ENCODE measurements around the gene SAMHD1. TPM values are rescaled to one million over a fixed set of nuclear protein-coding genes. Genes with fewer than 3 reads are reported as not detected.

The SAMHD1 gene
- total and polyA plus RNA-seq, 2 experiments from 2014 or later, result 27.0 to 29.5 TPM

DNA sequence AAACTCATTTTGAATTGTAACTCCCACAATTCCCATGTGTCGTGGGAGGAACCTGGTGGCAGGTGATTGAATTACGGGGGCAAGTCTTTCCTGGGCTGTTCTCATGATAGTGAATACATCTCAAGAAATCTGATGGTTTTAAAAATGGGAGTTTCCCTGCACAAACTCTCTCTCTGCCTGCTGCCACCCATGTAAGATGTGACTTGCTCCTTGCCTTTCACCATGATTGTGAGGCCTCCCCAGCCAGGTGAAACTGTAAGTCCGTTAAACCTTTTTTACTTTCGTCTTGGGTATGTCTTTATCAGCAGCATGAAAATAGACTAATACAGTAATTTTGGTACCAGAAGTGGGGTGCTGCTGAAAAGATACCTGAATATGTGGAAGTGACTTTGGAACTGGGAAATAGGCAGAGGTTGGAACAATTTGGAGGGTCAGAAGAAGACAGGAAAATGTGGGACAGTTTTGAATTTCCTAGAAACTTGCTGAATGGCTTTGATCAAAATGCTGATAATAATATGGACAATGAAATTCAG lies 41.4 kb upstream of the SAMHD1 start:
- WGBS (ENCODE audit: low lambda C conversion rate, missing lambda C conversion rate), result over 99% methylated on average over 4 of the region's 4 CpGs
- Histone ChIP-seq H3K27me3 (no peaks in the 10 kb centered on the region), H4K20me1 (ENCODE audit: insufficient read depth, poor library complexity, severe bottlenecking) (no peaks in the 10 kb centered on the region)

DNA sequence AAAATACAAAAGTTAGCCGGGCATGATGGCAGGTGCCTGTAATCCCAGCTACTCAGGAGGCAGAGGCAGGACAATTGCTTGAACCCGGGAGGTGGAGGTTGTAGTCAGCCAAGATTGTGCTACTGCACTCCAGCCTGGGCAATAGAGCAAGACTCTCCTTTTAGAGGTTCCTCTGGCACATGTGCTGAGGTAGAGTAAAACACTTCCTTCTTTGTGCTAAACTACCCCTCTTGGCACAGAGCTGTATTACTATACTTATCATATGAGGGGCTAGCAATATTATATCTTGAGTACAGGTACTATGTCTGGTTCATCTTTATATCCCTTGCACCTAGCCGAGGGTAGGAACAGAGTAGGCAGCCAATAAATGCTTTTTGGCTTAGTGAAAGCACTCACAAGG lies 40.2 kb upstream of the SAMHD1 start:
- H3K27me3 ChIP-seq, result no peaks in the 10 kb centered on the region
- DNase-seq (ENCODE audit: low spot score), result no peak
- no peaks in the 10 kb centered on the region for H4K20me1 ChIP-seq (ENCODE audit: insufficient read depth, poor library complexity, severe bottlenecking)
- TF ChIP-seq EZH2 (IDR thresholded peaks at IDR 0.05; ENCODE audit: borderline replicate concordance) (no peak), EZH2phosphoT487 (IDR thresholded peaks at IDR 0.05; ENCODE audit: low read depth, severe bottlenecking, unreplicated experiment) (no peak)
- TF ChIP-seq, protein P1, sequence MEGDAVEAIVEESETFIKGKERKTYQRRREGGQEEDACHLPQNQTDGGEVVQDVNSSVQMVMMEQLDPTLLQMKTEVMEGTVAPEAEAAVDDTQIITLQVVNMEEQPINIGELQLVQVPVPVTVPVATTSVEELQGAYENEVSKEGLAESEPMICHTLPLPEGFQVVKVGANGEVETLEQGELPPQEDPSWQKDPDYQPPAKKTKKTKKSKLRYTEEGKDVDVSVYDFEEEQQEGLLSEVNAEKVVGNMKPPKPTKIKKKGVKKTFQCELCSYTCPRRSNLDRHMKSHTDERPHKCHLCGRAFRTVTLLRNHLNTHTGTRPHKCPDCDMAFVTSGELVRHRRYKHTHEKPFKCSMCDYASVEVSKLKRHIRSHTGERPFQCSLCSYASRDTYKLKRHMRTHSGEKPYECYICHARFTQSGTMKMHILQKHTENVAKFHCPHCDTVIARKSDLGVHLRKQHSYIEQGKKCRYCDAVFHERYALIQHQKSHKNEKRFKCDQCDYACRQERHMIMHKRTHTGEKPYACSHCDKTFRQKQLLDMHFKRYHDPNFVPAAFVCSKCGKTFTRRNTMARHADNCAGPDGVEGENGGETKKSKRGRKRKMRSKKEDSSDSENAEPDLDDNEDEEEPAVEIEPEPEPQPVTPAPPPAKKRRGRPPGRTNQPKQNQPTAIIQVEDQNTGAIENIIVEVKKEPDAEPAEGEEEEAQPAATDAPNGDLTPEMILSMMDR (IDR thresholded peaks at IDR 0.05; ENCODE audit: poor library complexity), result no peak
- H3K9me3 ChIP-seq (ENCODE audit: low read depth), result no peaks in the 10 kb centered on the region
- H3K79me2 ChIP-seq, result no peaks in the 10 kb centered on the region
- no peaks in the 10 kb centered on the region for H3K4me1 ChIP-seq (ENCODE audit: insufficient read depth)
- whole genome bisulfite sequencing (ENCODE audit: low lambda C conversion rate, missing lambda C conversion rate), result 94% methylated on average over 3 of the region's 3 CpGs
- no peaks in the 10 kb centered on the region for H3K9me2 ChIP-seq (replicated peaks; ENCODE audit: insufficient read depth)
- H3K36me3 ChIP-seq (replicated peaks; ENCODE audit: insufficient read depth, low read depth), result no peaks in the 10 kb centered on the region
- no peak overlapping the region for H3K27ac ChIP-seq
- no peak overlapping the region for H3K4me2 ChIP-seq
- no peak overlapping the region for H3K4me3 ChIP-seq
- no peak overlapping the region for H2AFZ ChIP-seq

More for the DNA sequence above, 41.4 kb upstream of the SAMHD1 start:
- H3K4me3 ChIP-seq, result no peak overlapping the region
- no peak for DNase-seq (ENCODE audit: low spot score)
- TF ChIP-seq EZH2 (IDR thresholded peaks at IDR 0.05; ENCODE audit: borderline replicate concordance) (no peak), EZH2phosphoT487 (IDR thresholded peaks at IDR 0.05; ENCODE audit: low read depth, severe bottlenecking, unreplicated experiment) (no peak)
- TF ChIP-seq, protein P1 (IDR thresholded peaks at IDR 0.05; ENCODE audit: poor library complexity), result no peak
- H3K4me1 ChIP-seq (ENCODE audit: insufficient read depth), result no peaks in the 10 kb centered on the region
- H3K9me3 ChIP-seq (ENCODE audit: low read depth), result no peaks in the 10 kb centered on the region
- no peak overlapping the region for H3K27ac ChIP-seq
- H3K36me3 ChIP-seq (replicated peaks; ENCODE audit: insufficient read depth, low read depth), result no peaks in the 10 kb centered on the region
- no peak overlapping the region for H3K4me2 ChIP-seq
- no peak overlapping the region for H2AFZ ChIP-seq
- H3K9me2 ChIP-seq (replicated peaks; ENCODE audit: insufficient read depth), result no peaks in the 10 kb centered on the region
- H3K79me2 ChIP-seq, result no peaks in the 10 kb centered on the region

DNA sequence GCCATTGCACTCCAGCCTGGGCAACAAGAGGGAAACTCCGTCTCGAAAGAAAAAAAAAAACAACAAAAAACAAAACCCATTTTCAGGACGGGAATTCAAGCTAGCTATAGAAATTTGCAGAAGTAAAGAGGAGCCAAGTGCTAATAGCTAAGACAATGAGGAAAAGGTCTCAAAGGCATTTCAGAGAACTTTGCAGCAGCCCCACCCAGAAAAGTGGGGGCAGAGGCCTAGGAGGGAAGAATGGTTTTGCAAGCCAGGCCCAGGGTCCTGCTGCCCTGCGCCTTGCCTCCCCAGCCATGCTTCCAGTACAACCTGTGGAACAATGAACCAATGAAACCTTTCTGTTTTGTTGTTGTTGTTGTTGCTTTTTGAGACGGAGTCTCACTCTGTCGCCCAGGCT lies 38.3 kb upstream of the SAMHD1 start:
- Histone ChIP-seq H3K36me3 (replicated peaks; ENCODE audit: insufficient read depth, low read depth) (no peaks in the 10 kb centered on the region), H4K20me1 (ENCODE audit: insufficient read depth, poor library complexity, severe bottlenecking) (no peaks in the 10 kb centered on the region), H3K4me2 (no peak overlapping the region), H3K9me3 (ENCODE audit: low read depth) (no peaks in the 10 kb centered on the region), H2AFZ (no peak overlapping the region), H3K79me2 (no peaks in the 10 kb centered on the region), H3K27me3 (no peaks in the 10 kb centered on the region), H3K9me2 (replicated peaks; ENCODE audit: insufficient read depth) (no peaks in the 10 kb centered on the region), H3K4me3 (no peak overlapping the region), H3K4me1 (ENCODE audit: insufficient read depth) (no peaks in the 10 kb centered on the region), H3K27ac (no peak overlapping the region)
- TF ChIP-seq EZH2phosphoT487 (IDR thresholded peaks at IDR 0.05; ENCODE audit: low read depth, severe bottlenecking, unreplicated experiment) (no peak), EZH2 (IDR thresholded peaks at IDR 0.05; ENCODE audit: borderline replicate concordance) (no peak)
- TF ChIP-seq, protein P1 (IDR thresholded peaks at IDR 0.05; ENCODE audit: poor library complexity), result no peak
- 93% methylated on average over 6 of the region's 6 CpGs for WGBS (ENCODE audit: low lambda C conversion rate, missing lambda C conversion rate)
- DNase-seq (ENCODE audit: low spot score), result no peak

All from hepatocyte (in vitro differentiated cells).